GM12892 (cell line): ENCODE results near the gene LBR.

Experiments
- POLR2A ChIP-seq: IDR thresholded peaks from 2 replicates; pipeline ENCODE4 v1.6.1; 2011; ENCODE audit warnings: low read depth, low read length, control low read depth
- POLR2AphosphoS5 ChIP-seq: IDR thresholded peaks from 2 replicates; pipeline ENCODE4 v1.6.1; 2011; ENCODE audit warnings: low read depth, low read length, control low read depth
- TAF1 ChIP-seq: IDR thresholded peaks from 2 replicates; pipeline ENCODE4 v1.6.1; 2011; ENCODE audit warnings: low read depth, mild to moderate bottlenecking, control low read depth, low read length, borderline replicate concordance

DNA sequence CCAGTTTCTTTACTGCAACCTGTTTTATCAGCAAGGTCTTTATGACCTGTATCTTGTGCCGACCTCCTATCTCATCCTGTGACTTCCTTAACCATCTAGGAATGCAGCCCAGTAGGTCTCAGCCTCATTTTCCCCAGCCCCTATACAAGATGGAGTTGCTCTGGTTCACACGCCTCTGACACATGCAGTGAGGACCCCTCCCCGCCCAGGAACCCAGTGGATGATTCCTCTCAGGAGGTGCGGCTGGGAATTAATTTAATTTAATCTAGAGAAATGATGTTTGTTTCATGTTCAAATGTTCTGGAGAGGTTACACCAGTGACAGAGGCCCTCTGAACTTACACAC is 39.0 kb upstream of the LBR start:
- no peak for TF ChIP-seq POLR2A
- peak; percentile 45; the same call in 1 of the 2 replicates for TF ChIP-seq POLR2AphosphoS5
- no peak for TF ChIP-seq TAF1
